HG02973 (cell line): ENCODE data around the gene COMMD8.

ENCODE experiments used
- ATAC-seq: cut with Tn5 transposase; IDR thresholded peaks from one replicate; pipeline ENCODE4 v1.9.1; 2021; ENCODE audit warnings: moderate library complexity; ENCODE audit not compliant: unreplicated experiment

COMMD8 gene

GRCh38 chr4:47473141-47473750, 9.7 kb upstream of the COMMD8 start:
- ATAC-seq: no peak

DNA sequence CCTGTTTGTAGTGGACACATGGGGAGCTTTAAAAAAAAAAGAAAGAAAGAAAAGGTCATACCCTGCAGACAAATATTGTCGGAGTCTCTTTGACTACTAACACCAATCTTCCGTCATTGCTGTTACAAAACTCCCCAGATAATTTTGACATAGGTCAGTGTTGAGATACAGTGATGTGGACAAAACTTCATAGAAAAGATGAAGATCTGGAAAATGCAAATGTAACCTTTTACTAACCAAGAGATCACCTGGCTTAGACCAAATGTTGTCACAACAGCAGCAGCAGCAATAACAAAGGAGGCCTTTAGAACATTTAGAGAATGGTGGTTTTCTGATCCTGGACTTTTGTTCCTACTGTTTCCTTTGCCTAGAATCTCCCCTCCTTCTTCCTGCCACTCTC, 8.1 kb upstream of the COMMD8 start:
- ATAC-seq: no peak

DNA sequence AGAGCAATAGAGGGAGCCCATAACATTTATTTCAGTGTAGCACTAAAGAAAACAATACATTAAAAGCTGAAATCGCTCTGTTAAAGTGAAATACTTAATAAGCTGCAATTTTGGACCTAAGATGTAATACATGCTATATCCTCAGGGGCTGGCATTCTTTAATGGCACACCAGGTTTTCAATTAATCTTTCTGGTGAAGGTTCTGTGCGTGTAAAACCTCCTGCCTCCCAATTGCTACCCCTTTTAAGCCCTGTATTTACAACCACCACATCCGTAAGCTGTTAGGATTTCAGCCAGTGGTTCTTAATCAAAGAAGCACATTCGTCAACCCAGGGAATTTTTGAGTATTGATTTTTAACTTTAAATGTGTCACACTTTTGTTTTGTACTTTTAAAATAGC, 7.6 kb upstream of the COMMD8 start:
- ATAC-seq: no peak

DNA sequence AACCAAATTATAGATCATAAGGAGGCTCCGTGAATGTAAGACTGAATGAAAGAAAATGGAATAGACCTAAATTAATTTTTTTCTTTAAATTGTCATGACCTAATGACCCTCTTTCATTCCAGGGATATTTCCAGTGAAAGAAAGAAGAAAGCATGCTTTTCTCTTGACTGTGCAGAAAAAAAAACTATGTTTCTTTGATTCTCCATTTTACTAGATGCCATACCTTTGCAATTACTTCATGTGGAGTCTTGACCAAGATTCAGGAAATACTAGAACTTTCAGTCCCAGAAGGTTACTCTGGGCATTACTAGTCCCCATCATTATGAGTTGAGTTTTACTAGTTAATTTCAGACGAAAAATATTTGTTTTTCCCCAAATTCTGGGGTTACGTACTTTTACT, 6.4 kb upstream of the COMMD8 start:
- no peak for ATAC-seq

DNA sequence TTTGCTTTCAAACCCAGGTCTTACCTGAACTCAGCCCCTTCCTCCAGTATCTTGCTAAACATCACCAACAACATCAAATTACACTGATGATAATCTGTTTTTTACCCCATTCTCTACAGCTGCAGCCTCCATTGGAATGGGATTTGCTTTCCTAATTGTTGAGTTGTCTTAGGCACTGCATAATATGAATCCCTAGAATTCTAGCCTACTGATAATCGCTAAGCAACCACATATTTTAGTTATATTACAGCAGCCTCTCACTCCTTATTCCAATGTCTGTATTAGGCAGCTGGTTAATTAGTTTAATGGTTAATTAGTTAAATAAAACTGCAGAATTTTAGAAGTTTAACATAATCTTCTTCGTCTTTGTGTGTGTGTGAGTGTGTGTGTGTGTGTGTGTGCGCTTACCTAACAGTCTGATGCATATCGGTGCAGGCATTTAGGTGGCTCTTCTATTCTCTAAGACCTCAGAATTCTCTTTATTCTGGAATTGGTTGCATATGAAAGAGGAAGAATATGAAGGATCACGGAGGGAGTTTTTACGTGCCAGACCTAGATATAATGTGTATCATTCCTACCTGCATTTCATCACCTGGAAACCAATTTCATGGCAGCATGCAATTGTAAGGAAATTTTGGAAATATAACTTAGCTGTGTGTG, 5.3 kb upstream of the COMMD8 start:
- no peak for ATAC-seq

DNA sequence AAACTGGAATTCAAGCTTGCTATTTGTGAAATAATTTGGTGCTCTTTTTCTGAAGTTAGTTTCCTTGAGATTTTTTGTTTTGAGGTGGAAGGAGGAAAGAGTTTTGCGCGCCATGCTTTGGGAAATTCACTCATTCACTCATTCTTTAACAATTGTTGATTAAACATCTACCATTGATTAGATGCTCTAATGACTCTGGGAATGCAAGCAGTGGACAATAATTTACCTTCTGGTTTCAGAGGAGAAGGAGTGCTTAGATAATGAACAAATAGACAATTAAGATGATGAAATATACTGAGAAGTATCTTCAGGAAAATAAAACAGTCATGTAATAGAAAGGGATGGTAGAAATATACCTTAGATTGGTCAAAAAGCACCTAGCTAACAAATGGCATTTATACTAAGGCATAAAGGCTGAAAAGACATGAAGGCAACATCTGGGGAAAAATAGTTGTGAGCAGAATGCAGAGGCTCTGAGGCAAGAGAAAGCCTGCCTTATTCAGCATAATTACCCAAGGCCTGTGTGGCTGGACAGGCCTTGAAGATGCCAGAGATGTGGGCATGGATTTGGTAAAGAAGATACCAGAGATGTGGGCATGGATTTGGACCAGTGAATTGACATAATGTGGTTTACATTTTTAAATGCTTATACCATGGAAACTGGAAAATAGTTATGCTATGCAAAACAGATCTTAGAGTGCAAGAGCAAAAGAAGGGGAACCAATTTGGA, 2.7 kb upstream of the COMMD8 start:
- ATAC-seq: no peak

DNA sequence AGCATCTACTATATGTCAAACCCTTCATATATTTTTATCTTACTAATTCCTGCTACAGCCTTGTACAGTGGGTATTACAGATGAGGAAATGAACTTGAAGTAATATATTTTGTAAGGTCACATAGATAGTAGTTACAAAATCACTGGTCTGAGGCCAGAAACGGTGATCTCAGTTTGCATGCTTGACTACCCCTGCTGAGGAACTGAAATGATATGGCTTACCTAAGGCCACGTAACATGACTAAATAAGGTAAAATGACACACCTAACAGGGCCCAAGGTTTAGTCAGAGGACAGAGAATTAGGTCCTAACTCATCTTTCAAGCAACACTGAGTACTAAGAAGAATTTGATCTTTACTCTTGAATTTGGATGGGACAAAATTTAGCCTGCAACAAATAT, 1.5 kb upstream of the COMMD8 start:
- peak; percentile 39 for ATAC-seq

- peak; percentile 8 for ATAC-seq
Measured at GRCh38 chr4:47462799-47463234, 685 bp downstream of the COMMD8 start.

DNA sequence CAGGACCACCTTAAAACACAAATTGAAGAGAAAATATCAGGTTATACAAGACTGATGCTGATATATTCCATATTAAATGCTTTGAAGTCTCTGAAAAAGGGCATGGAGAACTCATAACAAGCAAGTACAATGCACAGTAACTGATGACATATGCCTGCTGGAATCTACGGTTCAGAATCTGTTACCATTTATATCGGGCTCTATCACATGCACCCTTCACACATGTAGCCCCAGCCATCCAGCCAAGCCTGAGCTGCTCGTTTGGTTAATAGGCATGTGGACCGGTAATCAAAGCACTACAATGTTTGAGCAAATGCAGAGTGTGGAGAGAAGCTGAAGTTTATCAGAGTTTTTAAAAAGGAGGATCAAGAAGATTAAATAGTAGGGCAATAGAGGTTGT, 11.8 kb downstream of the COMMD8 start:
- no peak for ATAC-seq

DNA sequence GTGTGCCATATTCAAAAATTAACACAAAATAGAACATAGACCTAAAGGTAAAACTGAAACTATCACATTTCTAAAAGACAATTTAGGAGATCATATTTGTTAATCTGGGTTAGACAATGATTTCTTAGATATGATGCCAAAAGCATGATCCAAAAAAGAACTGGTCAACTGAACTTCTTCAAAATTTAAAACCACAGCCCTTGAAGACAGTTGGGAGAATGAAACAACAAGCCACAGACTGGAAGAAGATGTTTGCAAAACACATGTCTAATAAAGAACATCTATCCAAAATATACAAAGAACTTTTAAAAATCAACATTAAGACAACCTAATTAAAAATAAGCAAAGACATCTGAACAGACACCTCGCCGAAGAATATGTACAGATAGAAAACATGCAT, 19.5 kb downstream of the COMMD8 start:
- no peak for ATAC-seq

- ATAC-seq: peak; percentile 80
Measured at GRCh38 chr4:47442980-47443379, 20.5 kb downstream of the COMMD8 start.

DNA sequence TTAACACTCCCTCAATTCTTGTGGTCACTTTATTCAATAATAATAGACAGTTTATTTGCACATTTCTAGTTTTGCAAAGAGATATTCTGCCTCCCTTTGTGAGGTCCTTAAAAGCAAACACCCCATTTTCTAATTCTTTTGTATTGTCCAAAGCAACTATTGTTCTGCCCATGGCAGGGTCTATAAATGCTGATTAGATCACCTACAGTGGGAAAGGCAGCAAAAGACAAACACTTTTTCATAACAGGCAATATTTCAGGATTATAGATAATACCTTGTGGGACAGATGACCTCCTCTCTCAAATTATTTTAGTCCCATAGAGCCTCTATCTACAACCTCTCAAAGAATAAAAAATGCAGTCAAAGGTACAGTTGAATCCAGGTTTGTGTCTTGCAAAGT, 28.6 kb downstream of the COMMD8 start:
- ATAC-seq: no peak

GRCh38 chr4:47432749-47433148, 30.8 kb downstream of the COMMD8 start:
- ATAC-seq: no peak

DNA sequence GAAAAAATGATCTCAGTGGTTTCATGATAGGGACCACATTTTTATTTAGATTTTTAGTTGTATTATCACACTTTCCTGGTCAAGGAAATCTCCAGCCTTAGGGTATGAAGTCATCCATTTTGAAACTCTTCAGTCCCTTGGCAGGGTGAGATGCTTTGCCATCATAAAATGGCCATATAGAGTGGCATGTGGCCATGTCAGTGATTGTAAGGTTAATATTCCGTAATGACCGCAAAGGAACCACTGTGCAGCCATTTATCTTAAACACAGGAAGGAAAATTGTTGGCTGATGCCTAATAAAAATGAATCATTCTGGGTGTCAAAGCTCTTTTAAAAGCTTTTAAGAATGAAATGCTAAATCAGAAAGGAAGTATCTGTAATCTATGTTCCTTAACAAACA, 35.6 kb downstream of the COMMD8 start:
- no peak for ATAC-seq

- ATAC-seq: no peak
Measured at GRCh38 chr4:47425628-47426027, 37.9 kb downstream of the COMMD8 start.

DNA sequence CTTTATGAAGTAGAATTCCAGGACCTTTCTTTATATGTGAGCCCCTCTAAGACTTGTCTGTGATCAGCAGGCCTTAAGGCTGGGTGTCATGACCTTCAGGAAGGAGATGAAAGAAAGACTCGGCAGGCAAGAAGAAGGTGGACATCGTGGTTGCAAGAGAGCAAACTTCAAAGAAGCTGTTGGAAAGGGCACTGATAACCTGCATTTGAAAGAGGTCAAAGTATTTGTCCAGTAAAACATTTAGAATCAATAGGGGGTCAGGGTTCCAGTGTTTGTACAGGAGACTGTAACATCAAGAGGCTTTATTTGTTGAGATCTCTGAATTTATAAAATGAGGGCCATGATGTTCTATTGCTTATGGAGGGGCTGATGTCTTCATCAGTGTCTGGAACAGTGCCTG, 44.2 kb downstream of the COMMD8 start:
- ATAC-seq: no peak

GRCh38 chr4:47418147-47418546, 45.4 kb downstream of the COMMD8 start:
- ATAC-seq: no peak

- peak; percentile 69 for ATAC-seq
Measured at GRCh38 chr4:47415719-47416118, 47.8 kb downstream of the COMMD8 start.

DNA sequence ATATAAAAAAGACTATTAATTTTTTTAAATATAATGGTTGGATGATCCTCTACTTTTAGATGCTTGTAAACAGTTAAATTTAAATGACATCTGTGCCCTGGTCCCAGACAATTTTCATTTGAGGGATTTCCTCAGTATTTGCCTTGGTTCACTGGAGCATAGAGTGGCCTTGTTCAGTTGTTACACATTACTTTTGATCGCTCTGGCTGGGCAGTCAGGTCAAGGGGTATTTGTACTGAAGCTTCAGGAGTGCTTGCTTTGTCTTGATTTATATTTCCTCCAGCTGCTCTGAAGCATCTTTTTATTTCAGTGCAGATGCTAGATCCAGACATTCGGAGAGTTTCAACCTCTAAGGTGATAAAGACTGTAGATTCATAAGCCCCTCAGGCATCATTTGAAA, 50.0 kb downstream of the COMMD8 start:
- ATAC-seq: no peak

- ATAC-seq: no peak
Measured at GRCh38 chr4:47410271-47410670, 53.2 kb downstream of the COMMD8 start.

- no peak for ATAC-seq
Measured at GRCh38 chr4:47406408-47406807, 57.1 kb downstream of the COMMD8 start.
